Sigmoid colon (tissue), 4 donors: ENCODE data around the gene VDR.

Source experiments
- EP300 ChIP-seq, 4 donors: sonication (generic); formaldehyde crosslinking; IDR thresholded peaks; one replicate each; pipeline ENCODE4 v1.6.1; 2017; ENCODE audit warnings: antibody characterized with exemption in 4 of 4
- POLR2A ChIP-seq, 2 donors: fragments of 450-650 bp; IDR thresholded peaks; one replicate each; pipeline ENCODE4 v1.6.1; 2016; ENCODE audit warnings: antibody characterized with exemption in 2 of 2, mild to moderate bottlenecking in 2 of 2, moderate library complexity in 2 of 2
- POLR2AphosphoS5 ChIP-seq, 4 donors: sonication (generic); formaldehyde crosslinking; IDR thresholded peaks; one replicate each; pipeline ENCODE4 v1.6.1; 2017; ENCODE audit warnings: antibody characterized with exemption in 4 of 4
- TF ChIP-seq, protein P1 (sequence below), 4 experiments: fragments of 450-650 bp in 3 of 4; fragments of 200-600 bp in 1 of 4; IDR thresholded peaks; one replicate each; pipeline ENCODE4 v1.5.1; 2016 to 2019; ENCODE audit warnings: antibody characterized with exemption in 4 of 4, mild to moderate bottlenecking in 3 of 4, moderate library complexity in 2 of 4

- TF ChIP-seq, protein P1, sequence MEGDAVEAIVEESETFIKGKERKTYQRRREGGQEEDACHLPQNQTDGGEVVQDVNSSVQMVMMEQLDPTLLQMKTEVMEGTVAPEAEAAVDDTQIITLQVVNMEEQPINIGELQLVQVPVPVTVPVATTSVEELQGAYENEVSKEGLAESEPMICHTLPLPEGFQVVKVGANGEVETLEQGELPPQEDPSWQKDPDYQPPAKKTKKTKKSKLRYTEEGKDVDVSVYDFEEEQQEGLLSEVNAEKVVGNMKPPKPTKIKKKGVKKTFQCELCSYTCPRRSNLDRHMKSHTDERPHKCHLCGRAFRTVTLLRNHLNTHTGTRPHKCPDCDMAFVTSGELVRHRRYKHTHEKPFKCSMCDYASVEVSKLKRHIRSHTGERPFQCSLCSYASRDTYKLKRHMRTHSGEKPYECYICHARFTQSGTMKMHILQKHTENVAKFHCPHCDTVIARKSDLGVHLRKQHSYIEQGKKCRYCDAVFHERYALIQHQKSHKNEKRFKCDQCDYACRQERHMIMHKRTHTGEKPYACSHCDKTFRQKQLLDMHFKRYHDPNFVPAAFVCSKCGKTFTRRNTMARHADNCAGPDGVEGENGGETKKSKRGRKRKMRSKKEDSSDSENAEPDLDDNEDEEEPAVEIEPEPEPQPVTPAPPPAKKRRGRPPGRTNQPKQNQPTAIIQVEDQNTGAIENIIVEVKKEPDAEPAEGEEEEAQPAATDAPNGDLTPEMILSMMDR (IDR thresholded peaks at IDR 0.05), result no peak
- TF ChIP-seq POLR2A (IDR thresholded peaks at IDR 0.05) (no peak), POLR2AphosphoS5 (IDR thresholded peaks at IDR 0.05) (no peak), EP300 (IDR thresholded peaks at IDR 0.05) (no peak)
These were observed 37.2 kb upstream of the VDR start for GRCh38 chr12:47941871-47942613.
